Stimulated activated CD4-positive, alpha-beta T cell treated with anti-CD3 and anti-CD28 coated beads, Interleukin-1b, Interleukin-23, amount 100 ng/mL, for 48 hours (primary cell): ENCODE measurements around the gene NRP1.
"Not testable (repeated sequence)": the region's sequence is repeated elsewhere in the genome, so short reads cannot be mapped to it uniquely, and the experiment has no call there.

Experiments used
- DNase-seq: peaks from one replicate; pipeline ENCODE4 v3.0.0-alpha.2; 2020

Gene NRP1

GRCh38 chr10:33233635-33234034, 100.8 kb downstream of the NRP1 start:
- DNase-seq = no peak

GRCh38 chr10:33233221-33233620, 101.2 kb downstream of the NRP1 start:
- no peak for DNase-seq

- no peak for DNase-seq
These were observed 102.7 kb downstream of the NRP1 start for GRCh38 chr10:33231621-33232350.

- no peak for DNase-seq
These were observed 104.6 kb downstream of the NRP1 start for GRCh38 chr10:33229949-33230267.

- DNase-seq = no peak
These were observed 105.1 kb downstream of the NRP1 start for GRCh38 chr10:33229252-33229948.

- no peak for DNase-seq
These were observed 106.0 kb downstream of the NRP1 start for GRCh38 chr10:33228426-33228825.

GRCh38 chr10:33227489-33227888, 107.0 kb downstream of the NRP1 start:
- no peak for DNase-seq

- DNase-seq = no peak
These were observed 110.1 kb downstream of the NRP1 start for GRCh38 chr10:33224251-33224965.

GRCh38 chr10:33223326-33224000, 111.0 kb downstream of the NRP1 start:
- DNase-seq = no peak

GRCh38 chr10:33222304-33222703, 112.2 kb downstream of the NRP1 start:
- DNase-seq = not testable (repeated sequence)

- DNase-seq = no peak
These were observed 116.6 kb downstream of the NRP1 start for GRCh38 chr10:33217854-33218253.

GRCh38 chr10:33216661-33217427, 117.6 kb downstream of the NRP1 start:
- no peak for DNase-seq

GRCh38 chr10:33215635-33216034, 118.8 kb downstream of the NRP1 start:
- DNase-seq = no peak

GRCh38 chr10:33215154-33215553, 119.3 kb downstream of the NRP1 start:
- no peak for DNase-seq

GRCh38 chr10:33214174-33214573, 120.3 kb downstream of the NRP1 start:
- no peak for DNase-seq

- DNase-seq = no peak
These were observed 122.3 kb downstream of the NRP1 start for GRCh38 chr10:33212061-33212748.

- peak; percentile 23 for DNase-seq
These were observed 123.2 kb downstream of the NRP1 start for GRCh38 chr10:33211106-33211878.

- no peak for DNase-seq
These were observed 124.7 kb downstream of the NRP1 start for GRCh38 chr10:33209802-33210201.

GRCh38 chr10:33208166-33208565, 126.3 kb downstream of the NRP1 start:
- no peak for DNase-seq

GRCh38 chr10:33204031-33204430, 130.4 kb downstream of the NRP1 start:
- no peak for DNase-seq

- no peak for DNase-seq
These were observed 132.5 kb downstream of the NRP1 start for GRCh38 chr10:33201971-33202370.
